AG09309 (cell line): ENCODE data around the gene NELL2.

Experiments
- DNase-seq: peaks from one replicate; pipeline ENCODE4 v3.0.0-alpha.2; 2010; ENCODE audit warnings: low read depth
- H3K4me3 ChIP-seq: 2 replicates; pipeline ENCODE4 v1.5.1; 2011; ENCODE audit warnings: mild to moderate bottlenecking, low read depth, low read length, moderate library complexity; ENCODE audit not compliant: control insufficient read depth
- TF ChIP-seq, protein P1 (sequence below): IDR thresholded peaks from 2 replicates; pipeline ENCODE4 v1.5.1; 2011; ENCODE audit warnings: mild to moderate bottlenecking, low read depth, low read length, inconsistent platforms; ENCODE audit not compliant: insufficient read depth, control insufficient read depth; ENCODE audit errors: missing control alignments

NELL2 gene

DNA sequence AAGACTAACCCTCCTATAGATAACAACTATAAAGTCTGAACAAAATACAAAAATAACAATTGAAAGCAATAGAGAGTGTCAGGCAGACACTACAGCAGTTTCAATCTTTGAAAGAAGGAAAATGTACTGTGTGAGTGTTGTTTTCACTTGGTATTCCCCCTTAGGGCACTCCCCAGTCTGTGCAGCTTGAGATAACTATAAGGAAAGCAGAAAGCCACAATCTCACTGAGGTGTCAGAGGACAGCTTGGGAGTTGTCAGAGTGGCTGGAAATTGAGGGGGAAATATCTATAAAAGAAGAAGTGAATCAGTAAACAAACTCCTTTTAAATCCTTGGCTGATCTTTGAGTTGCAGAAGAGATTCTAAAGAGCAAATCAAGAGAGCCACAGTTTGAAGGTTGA is 364.8 kb downstream of the NELL2 start:
- TF ChIP-seq, protein P1, sequence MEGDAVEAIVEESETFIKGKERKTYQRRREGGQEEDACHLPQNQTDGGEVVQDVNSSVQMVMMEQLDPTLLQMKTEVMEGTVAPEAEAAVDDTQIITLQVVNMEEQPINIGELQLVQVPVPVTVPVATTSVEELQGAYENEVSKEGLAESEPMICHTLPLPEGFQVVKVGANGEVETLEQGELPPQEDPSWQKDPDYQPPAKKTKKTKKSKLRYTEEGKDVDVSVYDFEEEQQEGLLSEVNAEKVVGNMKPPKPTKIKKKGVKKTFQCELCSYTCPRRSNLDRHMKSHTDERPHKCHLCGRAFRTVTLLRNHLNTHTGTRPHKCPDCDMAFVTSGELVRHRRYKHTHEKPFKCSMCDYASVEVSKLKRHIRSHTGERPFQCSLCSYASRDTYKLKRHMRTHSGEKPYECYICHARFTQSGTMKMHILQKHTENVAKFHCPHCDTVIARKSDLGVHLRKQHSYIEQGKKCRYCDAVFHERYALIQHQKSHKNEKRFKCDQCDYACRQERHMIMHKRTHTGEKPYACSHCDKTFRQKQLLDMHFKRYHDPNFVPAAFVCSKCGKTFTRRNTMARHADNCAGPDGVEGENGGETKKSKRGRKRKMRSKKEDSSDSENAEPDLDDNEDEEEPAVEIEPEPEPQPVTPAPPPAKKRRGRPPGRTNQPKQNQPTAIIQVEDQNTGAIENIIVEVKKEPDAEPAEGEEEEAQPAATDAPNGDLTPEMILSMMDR, result no peak
- no peak overlapping the region for H3K4me3 ChIP-seq
- DNase-seq, result no peak

DNA sequence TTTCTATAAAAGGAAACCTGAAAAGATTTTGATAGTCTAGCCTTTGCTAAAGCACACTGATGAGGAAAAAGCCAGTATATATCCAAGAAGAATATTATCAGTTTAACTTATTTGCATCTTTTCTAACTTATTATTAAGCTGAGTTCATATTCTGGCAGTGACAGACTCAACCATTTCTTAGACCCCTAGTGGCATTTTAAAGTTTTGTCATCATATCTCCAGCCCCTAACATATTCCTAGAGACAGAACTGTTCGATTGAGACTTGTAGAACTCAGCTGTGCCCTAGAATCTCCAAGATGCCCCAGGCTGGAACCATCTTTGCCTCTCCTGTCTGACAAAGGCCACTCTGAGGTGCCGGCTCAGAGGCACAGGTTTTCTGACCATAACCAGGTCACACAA is 365.6 kb downstream of the NELL2 start:
- DNase-seq, result no peak
- no peak overlapping the region for H3K4me3 ChIP-seq
- TF ChIP-seq, protein P1, result no peak

DNA sequence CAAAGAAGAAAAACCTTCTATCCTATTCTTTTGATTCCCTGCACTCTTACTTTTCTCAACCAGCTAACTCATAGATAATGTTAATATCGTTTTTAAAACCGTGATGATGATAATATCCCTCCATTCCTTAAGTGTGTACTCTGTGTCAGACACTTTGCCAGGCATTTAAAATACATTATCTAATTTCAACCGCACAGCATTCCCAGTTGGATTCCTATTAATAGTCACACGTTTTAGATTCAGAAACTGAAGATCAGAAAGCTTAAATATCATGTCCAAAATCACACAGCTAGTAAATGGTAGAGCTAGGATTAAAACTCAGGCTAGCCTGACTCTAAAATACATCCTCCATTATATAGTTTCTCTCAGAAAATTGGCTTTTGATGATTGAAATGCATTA is 366.0 kb downstream of the NELL2 start:
- TF ChIP-seq, protein P1, result no peak
- H3K4me3 ChIP-seq, result no peak overlapping the region
- no peak for DNase-seq

DNA sequence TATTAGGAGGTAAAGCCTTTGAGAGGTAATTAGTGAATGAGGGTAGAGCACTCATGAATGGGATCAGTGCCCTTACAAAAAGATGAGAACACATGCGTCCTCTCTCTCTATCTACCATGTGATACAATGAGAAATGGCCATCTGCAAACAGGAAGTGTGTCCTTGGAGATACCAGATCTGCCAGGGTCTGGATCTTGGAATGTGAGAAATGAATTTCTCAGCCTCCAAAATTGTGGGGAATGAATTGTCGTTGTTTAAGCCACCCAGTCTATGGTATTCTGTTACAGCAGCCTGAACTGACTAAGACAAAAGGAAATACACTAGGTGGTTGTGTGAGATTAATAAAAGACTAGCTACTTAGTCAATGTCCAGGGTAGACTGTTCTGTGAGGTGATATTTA is 366.6 kb downstream of the NELL2 start:
- no peak overlapping the region for H3K4me3 ChIP-seq
- TF ChIP-seq, protein P1, result no peak
- no peak for DNase-seq

DNA sequence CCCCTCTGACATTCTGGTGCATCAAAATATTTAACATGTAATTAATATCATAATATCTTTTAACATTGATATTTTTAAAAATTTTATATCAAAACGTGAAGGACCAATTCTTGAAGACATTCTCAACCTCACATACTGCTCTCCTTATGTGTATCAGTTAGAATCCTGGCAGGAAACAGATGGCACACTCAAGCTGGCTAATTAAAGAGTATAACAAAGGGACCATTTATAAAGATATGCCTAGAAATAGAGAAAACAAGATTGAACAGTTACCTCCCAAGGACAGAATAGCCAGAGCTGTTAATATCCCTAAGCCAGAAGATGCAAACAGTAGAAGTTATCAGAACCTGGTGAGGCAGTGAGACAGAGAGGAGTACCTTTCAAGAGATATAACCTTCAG is 368.7 kb downstream of the NELL2 start:
- DNase-seq, result no peak
- TF ChIP-seq, protein P1, result no peak
- H3K4me3 ChIP-seq, result no peak overlapping the region

DNA sequence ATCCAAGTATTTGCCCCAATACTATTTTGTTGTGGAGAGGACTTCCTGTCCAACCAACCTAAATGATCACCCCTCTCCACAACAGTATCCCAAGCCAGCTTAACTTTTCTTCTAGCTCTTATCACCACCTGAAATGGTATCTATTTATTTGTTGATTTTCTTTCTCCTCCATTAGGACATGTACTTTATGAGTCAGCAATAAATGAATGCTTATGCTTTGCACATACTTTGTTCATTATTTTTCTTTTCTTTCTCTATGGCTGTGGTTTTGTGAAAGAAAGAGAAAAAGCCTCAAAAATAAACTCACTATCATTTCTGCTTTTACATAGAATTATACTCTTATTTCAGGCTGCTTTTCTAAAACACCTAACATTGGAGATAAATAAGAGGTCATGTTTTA is 371.3 kb downstream of the NELL2 start:
- DNase-seq, result no peak
- no peak overlapping the region for H3K4me3 ChIP-seq
- TF ChIP-seq, protein P1, result no peak

DNA sequence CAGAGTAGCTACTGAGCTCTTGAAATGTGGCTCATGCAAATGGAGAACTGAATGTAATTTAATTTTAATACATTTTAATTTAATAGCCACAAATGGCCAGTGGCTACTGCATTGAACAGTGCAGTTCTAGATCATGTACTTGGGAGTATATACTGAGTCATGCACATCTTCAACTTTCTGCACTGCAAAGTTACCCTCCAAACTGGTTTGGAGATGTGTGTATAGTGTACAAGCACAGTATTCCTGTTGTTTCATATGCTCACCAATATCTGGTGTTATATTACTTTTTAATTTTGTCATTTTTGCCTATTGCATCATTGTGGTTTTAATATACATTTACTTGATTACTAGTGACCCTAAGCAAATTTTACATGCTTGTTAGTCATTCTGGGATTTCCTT is 372.8 kb downstream of the NELL2 start:
- H3K4me3 ChIP-seq, result no peak overlapping the region
- TF ChIP-seq, protein P1, result no peak
- no peak for DNase-seq
